GM19240 (cell line): ENCODE data around the gene NTM.

Source experiments
- DNase-seq: peaks from one replicate; pipeline ENCODE4 v3.0.0; 2011; ENCODE audit warnings: low spot score; ENCODE audit not compliant: insufficient read length

The NTM gene

GRCh38 chr11:131546218-131546895 lies 175.9 kb downstream of the NTM start:
- DNase-seq, result no peak

DNA sequence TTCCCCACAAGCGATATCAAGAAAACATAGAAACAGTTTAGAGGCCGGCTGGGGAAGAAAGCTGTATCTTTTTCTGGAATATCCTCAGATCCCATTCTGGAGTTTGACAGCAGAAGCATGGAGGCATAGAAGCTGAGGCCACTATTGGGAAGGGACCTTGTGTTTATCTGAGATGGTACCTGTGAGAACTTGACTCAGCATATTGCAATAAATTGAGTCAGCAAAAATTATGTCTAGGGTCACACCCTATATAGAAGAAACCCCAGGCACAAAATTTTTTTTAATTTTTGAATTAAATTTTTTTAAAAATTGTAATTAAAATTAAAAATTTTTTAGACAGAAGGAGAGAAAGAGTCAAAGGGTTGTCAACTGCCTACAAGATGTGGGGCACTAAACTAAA lies 178.7 kb downstream of the NTM start:
- no peak for DNase-seq

DNA sequence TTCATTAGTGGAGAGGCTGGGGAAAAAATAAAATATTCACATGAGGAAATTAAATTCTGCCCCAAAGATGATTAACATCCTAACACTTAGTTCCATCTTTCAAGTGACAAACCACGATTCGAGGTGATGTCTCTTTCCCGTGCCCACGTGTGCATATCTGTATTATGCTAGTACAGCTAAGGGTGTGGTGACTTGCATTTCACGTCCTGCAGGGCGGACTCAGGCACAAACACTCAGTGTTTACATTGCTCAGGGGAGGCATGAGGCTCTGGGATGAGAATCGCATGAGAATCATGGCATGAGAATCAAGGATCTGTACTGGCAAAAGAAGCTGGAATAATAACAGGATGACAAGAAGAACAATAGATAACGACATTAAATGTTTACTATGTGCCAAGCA lies 179.4 kb downstream of the NTM start:
- DNase-seq, result no peak

GRCh38 chr11:131560287-131560686 lies 189.9 kb downstream of the NTM start:
- no peak for DNase-seq

DNA sequence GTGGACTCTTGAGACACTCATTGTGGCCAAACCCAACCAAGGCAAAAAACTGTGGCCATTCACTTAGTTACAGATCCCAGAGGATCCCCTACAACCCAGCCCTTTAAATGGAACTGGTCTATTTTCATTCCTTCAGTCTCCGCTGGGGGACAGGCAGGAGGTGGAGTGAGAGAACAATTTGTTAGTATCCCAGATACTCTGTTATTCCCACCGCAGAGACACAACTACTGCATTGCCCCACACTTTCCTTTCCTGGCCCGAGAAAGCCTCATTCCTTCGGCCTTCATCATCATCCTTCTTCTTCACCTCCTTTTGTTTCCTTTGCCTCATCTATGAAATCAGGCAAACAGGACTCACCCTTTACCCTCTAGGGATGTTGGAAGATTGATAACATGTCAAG lies 191.1 kb downstream of the NTM start:
- DNase-seq, result no peak

DNA sequence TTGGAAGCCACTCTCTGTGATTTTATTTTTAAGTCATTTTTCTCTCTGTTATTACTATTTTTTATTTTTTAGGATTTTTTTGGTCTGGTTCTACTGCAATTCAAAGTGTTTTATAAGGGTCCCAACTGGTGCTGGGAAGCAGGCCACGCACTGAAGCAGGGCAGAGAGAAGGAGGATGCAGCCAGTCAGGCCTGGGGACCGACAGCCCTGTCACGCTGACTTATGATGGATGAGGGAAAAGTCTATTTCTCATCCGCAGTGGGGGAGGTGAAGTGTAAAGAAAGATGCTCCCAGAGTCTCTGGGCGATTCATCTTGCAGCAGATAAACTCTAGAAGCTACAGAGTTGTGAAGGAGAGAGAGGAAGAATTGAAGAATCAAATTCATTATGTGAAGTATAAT lies 191.6 kb downstream of the NTM start:
- no peak for DNase-seq

GRCh38 chr11:131568318-131568717 lies 197.9 kb downstream of the NTM start:
- DNase-seq, result no peak

DNA sequence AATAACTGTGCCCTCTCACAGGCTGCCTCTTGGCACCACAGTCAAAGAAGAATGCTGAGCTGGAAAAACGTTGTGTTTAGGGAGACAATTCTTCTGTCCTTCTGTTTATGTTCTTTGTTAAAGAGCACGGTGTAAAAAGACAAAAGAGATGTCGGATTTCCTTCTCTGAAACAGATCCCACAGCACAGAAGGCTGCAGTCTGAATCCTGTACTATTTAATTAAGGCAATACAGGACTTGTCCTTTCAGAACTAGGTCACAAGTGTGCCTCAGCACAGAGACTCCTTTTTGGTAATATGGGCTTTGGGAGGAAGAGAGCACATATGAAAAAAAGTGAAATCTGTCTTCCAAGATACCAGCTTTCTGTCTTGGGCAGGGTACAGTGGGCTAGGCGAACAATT lies 201.2 kb downstream of the NTM start:
- no peak for DNase-seq

DNA sequence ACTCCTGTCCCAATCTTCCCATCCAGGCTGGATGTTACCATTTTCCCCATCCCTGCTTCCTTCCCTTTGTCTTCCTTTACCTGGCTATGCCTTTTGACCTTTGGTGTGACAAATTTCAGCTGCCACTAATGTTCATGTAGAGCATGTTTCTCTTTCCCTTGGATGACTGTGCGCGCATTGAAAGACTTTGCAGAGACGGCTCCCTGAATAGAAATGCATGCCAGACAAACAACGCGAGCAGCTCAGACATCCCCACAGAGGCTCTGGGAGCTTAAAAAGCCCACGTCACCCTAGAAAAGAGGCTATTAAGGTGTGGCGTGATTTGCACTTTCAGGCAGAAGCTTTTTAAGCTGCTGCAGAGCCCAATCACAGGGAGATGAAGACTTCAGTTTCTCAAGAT lies 202.0 kb downstream of the NTM start:
- DNase-seq, result no peak

DNA sequence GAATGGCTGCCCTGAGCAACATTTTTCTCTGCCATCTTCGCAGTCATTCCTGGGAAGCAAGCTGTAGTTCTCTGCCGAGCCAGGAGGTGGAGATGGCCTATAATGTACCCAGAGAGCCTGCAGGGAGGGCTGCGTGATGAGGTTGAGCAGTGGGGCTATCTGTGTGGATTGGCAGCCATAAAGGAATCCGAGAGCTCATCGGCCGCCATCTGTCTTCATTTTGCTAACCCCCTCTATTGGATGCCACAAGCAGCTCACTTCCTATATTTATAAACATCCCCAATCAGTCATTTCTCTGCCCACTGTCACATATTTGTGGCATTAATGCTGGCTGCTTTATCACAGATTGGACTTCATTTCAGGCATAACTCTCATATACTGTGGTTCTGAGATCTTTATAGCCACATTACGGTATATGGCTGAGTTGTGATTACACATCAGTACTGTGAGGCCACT lies 209.5 kb downstream of the NTM start:
- DNase-seq, result no peak

DNA sequence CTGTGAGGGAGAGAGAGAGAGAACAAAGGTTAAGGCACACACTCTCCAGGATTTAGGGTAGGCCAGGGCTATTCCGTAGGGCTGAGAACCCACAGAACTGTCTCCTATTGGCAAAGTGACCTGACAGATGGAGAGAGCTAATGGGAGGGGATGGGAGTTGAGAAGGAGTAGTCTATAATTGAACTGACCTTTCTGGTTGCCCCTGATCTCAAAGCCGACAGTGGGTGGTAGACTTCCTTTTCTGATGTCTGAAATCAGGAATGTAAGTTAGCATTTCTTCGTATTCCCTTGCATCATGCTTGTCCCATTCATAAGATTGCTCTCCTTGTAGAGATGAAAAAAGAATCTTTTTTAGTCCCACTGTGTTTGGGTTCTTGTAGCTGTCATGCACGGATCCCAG lies 210.1 kb downstream of the NTM start:
- DNase-seq, result no peak

DNA sequence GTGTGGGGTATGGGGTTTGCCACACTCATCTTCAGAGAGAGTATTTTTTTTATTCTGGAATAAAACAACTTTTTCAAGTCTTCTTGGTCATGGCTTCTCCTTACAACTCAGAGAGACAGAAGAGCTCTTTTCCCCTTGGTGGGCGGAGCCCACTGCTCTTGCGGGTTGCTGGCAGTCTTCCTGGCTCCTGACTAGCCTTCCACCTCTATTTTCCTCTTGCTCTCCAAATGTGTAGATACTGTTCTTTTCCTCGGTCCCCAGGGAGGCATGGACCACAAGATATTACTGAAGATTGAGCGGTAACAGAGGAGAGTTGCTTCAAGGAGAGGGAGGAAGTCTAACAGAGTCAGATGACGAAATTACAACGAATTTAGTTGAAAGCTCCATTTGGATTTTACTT lies 210.6 kb downstream of the NTM start:
- DNase-seq, result no peak

DNA sequence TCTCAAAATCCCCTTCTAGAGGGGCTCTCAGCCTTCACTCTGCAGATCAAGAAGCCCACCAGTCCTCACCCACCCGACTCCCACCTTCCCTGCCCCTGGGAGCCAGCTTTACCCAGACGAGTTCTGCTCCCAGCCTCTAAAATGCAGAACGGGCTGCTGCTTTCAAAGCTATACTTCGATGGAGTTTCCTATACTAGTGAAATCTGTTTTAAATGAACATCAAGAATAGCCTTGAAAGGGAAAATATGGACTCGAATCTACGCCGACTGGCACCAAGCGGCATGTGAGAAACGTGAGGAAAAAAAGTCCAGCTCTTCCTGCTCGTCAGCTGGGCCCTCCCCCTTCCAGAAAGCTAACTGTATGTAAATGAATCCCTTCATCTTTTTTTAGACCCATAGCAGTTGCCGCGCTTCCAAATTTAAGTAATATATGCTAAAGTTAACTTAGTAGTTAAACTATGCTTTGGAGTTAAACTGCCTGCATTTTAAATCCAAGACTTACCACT lies 211.7 kb downstream of the NTM start:
- DNase-seq, result no peak

DNA sequence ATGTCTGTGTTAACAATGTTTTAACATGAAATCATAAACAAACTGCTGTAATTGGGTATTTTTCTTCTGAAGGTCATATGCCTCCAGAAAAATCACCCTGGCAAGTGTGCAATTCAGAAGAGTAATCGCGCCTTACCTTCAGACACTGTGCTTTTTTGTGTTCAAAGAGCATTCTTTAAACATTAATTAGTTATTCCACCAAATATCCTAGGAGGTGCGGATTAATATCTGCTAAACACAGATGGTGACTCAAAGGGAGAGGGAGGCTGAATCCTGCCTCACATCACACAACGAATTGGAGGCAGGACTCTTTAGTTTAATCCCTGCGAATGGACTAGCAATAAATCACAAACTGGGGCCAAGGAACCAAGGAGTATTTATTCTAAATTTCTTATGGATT lies 213.0 kb downstream of the NTM start:
- DNase-seq, result no peak

DNA sequence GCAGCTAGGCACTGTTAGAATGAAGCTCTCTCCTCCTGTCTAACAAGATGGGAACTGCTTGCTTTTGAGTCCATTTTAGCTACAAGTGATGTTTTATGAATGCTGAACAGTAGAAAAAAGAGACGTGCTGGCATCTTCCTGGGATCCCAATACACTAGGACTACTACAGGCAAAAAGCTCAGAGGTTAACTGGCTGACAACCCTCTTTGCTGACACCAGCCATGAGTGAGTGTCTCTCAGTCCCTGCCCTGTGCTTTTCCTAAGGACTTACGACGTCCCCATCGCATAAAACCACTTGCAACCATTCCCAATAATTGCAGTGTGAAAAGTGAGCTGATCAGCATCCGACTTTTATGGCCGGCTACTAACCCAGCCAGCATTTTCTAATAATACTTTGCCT lies 213.5 kb downstream of the NTM start:
- no peak for DNase-seq

DNA sequence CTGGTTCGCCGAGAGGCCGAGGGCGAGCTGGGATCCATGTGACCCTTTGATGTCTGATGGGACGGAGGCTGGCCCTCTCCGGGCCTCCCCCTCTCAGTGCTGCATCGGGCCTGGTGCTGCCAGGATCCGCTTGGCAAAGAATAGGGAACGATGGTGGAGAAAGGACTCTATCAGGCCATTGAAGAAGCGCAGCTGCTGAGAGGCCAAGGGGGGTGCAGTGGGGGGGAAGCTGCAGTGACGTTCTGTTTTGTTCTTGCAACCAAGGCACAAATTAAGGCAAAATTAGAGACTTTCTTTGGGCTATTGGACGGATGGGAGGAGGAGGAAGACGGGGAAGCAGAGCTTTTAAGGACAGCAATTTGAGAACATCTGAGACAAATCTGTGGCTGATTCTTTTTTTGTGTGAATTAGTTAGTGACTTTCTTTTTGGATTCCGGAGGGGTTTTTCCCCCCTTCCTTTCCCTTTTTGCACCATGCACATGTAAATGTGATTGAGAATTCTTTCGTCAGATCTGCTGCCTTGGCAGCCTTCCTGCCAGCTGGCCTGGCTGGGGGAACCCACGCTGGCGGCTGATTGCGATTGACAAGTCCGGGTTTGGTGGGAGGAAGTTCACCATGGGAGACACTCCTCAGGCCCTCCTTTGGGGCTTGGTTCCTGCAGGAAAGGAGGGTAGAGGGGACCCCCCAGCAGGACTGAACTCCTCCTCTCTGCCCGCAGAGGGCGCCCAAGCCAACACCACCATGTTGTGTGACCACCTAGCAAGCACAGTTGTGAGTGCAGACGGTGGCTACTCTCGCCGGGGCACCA lies 214.6 kb downstream of the NTM start:
- DNase-seq, result no peak

DNA sequence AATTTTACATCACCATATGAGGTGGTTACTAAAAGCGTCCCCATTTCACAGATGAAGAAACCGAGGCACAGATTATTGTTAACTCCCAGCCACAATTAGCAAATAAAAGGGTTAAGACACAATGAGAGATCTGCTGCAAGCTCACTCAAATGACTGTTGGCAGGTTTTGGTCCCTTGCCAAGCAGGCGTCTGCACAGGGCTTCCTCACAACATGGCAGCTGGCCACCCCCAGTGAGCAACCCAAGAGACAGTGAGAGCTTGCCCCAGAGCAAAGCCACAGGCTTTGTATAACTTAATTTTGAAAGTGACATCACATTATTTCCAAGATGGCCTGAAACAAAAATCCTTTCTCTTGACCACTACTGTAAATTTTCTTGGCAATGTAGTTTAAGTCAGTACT lies 217.6 kb downstream of the NTM start:
- no peak for DNase-seq

- DNase-seq, result no peak
Measured at GRCh38 chr11:131591051-131591461, 220.6 kb downstream of the NTM start.

- DNase-seq, result no peak
Measured at GRCh38 chr11:131592152-131592551, 221.7 kb downstream of the NTM start.

GRCh38 chr11:131592734-131593133 lies 222.3 kb downstream of the NTM start:
- no peak for DNase-seq

DNA sequence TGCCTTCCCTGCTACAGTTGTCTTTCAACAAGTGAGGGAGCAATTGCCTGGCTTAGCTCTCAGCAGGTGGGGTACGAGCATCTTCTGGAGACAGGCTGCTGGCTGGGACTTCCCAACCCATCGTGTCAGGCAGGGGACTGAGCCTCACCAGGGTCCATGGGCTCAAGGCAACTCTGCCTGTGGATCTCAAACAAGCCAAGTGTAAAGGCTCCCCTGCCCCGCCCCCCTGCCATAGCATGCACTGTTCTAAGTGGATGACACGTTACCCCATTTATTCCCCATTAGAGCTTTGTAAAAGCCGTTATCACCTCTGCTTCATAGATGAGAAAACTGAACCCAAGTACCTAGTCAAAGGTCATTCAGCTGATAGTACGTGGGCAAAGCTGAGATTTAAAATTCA lies 222.9 kb downstream of the NTM start:
- DNase-seq, result no peak

DNA sequence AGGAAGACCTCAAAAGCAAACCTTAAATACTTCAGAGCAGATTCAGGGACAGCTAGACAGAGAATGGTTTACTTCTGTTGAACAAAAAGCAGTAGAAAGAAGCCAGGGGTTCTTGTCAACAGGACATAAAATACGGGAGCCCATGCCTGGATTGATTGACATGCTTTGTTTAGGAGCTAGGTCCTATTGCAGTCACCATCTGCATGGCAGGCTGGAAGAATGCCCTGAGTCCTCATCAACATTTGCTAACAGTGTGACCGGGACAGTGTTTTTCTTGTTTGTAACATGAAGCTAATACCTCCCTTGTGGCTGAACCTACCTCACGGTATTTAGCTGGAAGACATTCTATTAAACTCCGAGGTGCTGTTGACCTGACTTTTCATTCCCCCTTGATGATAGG lies 225.4 kb downstream of the NTM start:
- no peak for DNase-seq

- no peak for DNase-seq
Measured at GRCh38 chr11:131597890-131598289, 227.5 kb downstream of the NTM start.
